Thyroid gland (tissue), 4 donors: ENCODE results near the gene SMCO2.

Experiments
- POLR2A ChIP-seq, 2 donors: fragments of 450-650 bp; IDR thresholded peaks; one replicate each; pipeline ENCODE4 v1.6.1; 2017; ENCODE audit warnings: antibody characterized with exemption in 2 of 2, mild to moderate bottlenecking in 2 of 2, moderate library complexity in 1 of 2
- TF ChIP-seq, protein P1 (sequence below), 6 experiments: fragments of 200-600 bp in 3 of 6; fragments of 450-650 bp in 3 of 6; sonication (generic) in 3 of 6; IDR thresholded peaks; one replicate each; pipeline ENCODE4 v1.5.1; 2016 to 2019; ENCODE audit warnings: antibody characterized with exemption in 6 of 6, mild to moderate bottlenecking in 2 of 6, inconsistent platforms in 1 of 6, moderate library complexity in 1 of 6

DNA sequence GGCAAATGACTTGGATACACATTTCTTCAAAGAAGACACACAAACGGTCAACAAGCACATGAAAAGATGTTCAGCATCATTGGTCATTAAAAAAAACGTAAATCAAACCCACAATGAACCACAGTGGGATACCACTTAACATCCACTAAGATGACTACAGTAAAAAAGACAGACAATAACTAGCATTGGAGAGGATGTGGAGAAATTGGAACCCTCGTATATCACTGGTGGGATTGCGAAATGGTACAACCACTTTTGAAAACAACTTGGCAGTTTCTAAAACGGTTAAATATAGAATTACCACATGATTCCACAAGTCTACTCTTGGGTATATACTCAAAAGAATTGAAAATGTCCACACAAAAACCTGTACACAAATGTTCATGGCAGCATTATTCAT, 52.2 kb downstream of the SMCO2 start:
- TF ChIP-seq, protein P1, sequence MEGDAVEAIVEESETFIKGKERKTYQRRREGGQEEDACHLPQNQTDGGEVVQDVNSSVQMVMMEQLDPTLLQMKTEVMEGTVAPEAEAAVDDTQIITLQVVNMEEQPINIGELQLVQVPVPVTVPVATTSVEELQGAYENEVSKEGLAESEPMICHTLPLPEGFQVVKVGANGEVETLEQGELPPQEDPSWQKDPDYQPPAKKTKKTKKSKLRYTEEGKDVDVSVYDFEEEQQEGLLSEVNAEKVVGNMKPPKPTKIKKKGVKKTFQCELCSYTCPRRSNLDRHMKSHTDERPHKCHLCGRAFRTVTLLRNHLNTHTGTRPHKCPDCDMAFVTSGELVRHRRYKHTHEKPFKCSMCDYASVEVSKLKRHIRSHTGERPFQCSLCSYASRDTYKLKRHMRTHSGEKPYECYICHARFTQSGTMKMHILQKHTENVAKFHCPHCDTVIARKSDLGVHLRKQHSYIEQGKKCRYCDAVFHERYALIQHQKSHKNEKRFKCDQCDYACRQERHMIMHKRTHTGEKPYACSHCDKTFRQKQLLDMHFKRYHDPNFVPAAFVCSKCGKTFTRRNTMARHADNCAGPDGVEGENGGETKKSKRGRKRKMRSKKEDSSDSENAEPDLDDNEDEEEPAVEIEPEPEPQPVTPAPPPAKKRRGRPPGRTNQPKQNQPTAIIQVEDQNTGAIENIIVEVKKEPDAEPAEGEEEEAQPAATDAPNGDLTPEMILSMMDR (IDR thresholded peaks at IDR 0.05): no peak
- TF ChIP-seq POLR2A (IDR thresholded peaks at IDR 0.05): no peak
